ENCODE data around the gene DOCK11. TPM values are rescaled to one million over a fixed set of nuclear protein-coding genes. Genes with fewer than 3 reads are reported as not detected.

DOCK11 gene
- total RNA-seq, 1 experiment from 2014 or later = 2.1 TPM

DNA sequence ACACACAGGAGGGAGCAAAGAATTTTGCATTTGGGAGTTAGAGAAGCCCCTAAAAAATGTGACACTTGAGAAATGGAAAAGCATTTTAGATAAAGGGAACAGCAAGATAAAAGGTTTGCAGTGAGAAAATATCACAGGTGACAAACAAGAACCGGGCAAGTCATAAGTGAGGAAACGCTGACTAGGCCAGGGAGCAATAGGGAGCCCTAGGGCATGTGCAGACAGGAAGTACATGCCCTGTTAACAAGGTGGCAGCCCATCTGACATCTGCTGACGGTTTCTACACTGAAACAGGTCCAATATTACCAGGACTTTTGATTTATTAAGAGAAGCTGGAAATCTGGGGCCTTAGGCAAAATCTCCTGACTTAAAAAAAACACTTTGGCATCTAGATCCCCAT lies 227.8 kb downstream of the DOCK11 start:
- H3K4me3 ChIP-seq (ENCODE audit: low read depth, low read length, poor library complexity, severe bottlenecking) = no peak overlapping the region
- TF ChIP-seq, protein P1, sequence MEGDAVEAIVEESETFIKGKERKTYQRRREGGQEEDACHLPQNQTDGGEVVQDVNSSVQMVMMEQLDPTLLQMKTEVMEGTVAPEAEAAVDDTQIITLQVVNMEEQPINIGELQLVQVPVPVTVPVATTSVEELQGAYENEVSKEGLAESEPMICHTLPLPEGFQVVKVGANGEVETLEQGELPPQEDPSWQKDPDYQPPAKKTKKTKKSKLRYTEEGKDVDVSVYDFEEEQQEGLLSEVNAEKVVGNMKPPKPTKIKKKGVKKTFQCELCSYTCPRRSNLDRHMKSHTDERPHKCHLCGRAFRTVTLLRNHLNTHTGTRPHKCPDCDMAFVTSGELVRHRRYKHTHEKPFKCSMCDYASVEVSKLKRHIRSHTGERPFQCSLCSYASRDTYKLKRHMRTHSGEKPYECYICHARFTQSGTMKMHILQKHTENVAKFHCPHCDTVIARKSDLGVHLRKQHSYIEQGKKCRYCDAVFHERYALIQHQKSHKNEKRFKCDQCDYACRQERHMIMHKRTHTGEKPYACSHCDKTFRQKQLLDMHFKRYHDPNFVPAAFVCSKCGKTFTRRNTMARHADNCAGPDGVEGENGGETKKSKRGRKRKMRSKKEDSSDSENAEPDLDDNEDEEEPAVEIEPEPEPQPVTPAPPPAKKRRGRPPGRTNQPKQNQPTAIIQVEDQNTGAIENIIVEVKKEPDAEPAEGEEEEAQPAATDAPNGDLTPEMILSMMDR (conservative IDR thresholded peaks at IDR 0.05; ENCODE audit: low read depth, low read length) = no peak
- no peak for TF ChIP-seq EZH2 (IDR thresholded peaks at IDR 0.05; ENCODE audit: borderline replicate concordance, low read depth, low read length, poor library complexity, severe bottlenecking)
- H3K27me3 ChIP-seq (replicated peaks; ENCODE audit: insufficient read depth, low read depth, low read length, poor library complexity) = no peaks in the 10 kb centered on the region
- ChIA-PET POLR2A (ENCODE audit: low non-redundant PET) (no interaction called here), CTCF (no interaction called here)
- intact Hi-C loops (cut with micrococcal nuclease; ENCODE audit: unreplicated experiment) = no loop called here
- DNase-seq (ENCODE audit: low spot score) = no peak
- H3K9me3 ChIP-seq (ENCODE audit: low read depth, low read length, poor library complexity, severe bottlenecking) = no peaks in the 10 kb centered on the region
- H3K4me1 ChIP-seq (ENCODE audit: insufficient read depth, low read length, poor library complexity, severe bottlenecking) = no peaks in the 10 kb centered on the region
- no peak overlapping the region for H3K27ac ChIP-seq (ENCODE audit: low read depth, low read length, poor library complexity, severe bottlenecking)
- BruUV-seq (replicated peaks) = no TSS peak
- H3K36me3 ChIP-seq (ENCODE audit: insufficient read depth, low read length, poor library complexity, severe bottlenecking) = no peaks in the 10 kb centered on the region

DNA sequence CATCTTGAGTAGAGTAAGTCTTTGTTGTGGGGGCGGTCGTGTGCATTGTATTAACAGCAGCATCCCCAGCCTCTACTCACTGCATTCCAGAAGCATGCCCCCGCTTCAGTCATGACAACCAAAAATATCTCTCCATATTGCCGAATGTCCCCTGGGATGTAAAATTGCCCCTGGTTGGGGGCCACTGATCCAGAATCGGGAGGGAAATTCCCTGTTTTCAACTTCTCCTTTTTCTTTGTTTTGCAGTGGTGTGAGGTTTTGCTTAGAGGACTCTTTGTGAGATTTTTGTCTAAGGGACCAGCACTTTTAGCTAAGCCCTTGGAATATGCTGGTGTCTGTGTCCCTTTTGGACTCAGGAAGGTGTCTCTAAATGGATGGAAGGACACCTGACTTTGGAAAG lies 228.8 kb downstream of the DOCK11 start:
- Histone ChIP-seq H3K27ac (ENCODE audit: low read depth, low read length, poor library complexity, severe bottlenecking) (no peak overlapping the region), H3K4me1 (ENCODE audit: insufficient read depth, low read length, poor library complexity, severe bottlenecking) (no peaks in the 10 kb centered on the region), H3K4me3 (ENCODE audit: low read depth, low read length, poor library complexity, severe bottlenecking) (no peak overlapping the region), H3K36me3 (ENCODE audit: insufficient read depth, low read length, poor library complexity, severe bottlenecking) (no peaks in the 10 kb centered on the region), H3K9me3 (ENCODE audit: low read depth, low read length, poor library complexity, severe bottlenecking) (no peaks in the 10 kb centered on the region), H3K27me3 (replicated peaks; ENCODE audit: insufficient read depth, low read depth, low read length, poor library complexity) (no peaks in the 10 kb centered on the region)
- intact Hi-C loops (cut with micrococcal nuclease; ENCODE audit: unreplicated experiment) = no loop called here
- CTCF ChIA-PET = no interaction called here
- TF ChIP-seq, protein P1 (conservative IDR thresholded peaks at IDR 0.05; ENCODE audit: low read depth, low read length) = no peak
- no peak for TF ChIP-seq EZH2 (IDR thresholded peaks at IDR 0.05; ENCODE audit: borderline replicate concordance, low read depth, low read length, poor library complexity, severe bottlenecking)
- DNase-seq (ENCODE audit: low spot score) = no peak
- no TSS peak for BruUV-seq (replicated peaks)
- POLR2A ChIA-PET (ENCODE audit: low non-redundant PET) = no interaction called here

DNA sequence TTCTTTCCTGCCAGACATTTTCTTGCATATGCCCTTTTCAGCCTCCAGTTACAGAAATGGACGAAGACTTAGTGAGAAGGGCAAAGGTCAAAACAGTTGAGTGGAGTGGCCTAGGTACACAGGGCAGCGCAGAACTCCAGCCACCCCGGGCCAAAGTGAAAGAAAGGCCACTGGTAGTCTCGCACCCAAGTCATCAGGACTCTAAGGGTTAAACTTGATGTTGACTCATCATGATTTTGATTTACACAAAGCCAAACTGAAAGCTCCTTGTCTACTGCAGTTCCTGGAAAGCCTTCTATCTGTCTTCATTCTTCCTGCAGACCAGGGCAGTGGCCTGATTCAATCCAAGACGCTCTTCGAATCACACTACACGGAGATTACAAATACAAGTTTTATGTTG lies 229.2 kb downstream of the DOCK11 start:
- DNase-seq (ENCODE audit: low spot score) = no peak
- BruUV-seq (replicated peaks) = no TSS peak

More for the DNA sequence above, 229.2 kb downstream of the DOCK11 start:
- TF ChIP-seq, protein P1 (conservative IDR thresholded peaks at IDR 0.05; ENCODE audit: low read depth, low read length) = no peak
- TF ChIP-seq EZH2 (IDR thresholded peaks at IDR 0.05; ENCODE audit: borderline replicate concordance, low read depth, low read length, poor library complexity, severe bottlenecking) = no peak
- intact Hi-C loops (cut with micrococcal nuclease; ENCODE audit: unreplicated experiment) = no loop called here
- Histone ChIP-seq H3K27me3 (replicated peaks; ENCODE audit: insufficient read depth, low read depth, low read length, poor library complexity) (no peaks in the 10 kb centered on the region), H3K27ac (ENCODE audit: low read depth, low read length, poor library complexity, severe bottlenecking) (no peak overlapping the region), H3K36me3 (ENCODE audit: insufficient read depth, low read length, poor library complexity, severe bottlenecking) (no peaks in the 10 kb centered on the region), H3K4me1 (ENCODE audit: insufficient read depth, low read length, poor library complexity, severe bottlenecking) (no peaks in the 10 kb centered on the region), H3K9me3 (ENCODE audit: low read depth, low read length, poor library complexity, severe bottlenecking) (no peaks in the 10 kb centered on the region), H3K4me3 (ENCODE audit: low read depth, low read length, poor library complexity, severe bottlenecking) (no peak overlapping the region)
- CTCF ChIA-PET = no interaction called here
- POLR2A ChIA-PET (ENCODE audit: low non-redundant PET) = no interaction called here
